IPS DF 6.9 (cell line): ENCODE data around the gene ADGRD1.

Experiments
- DNase-seq: peaks from one replicate; pipeline ENCODE4 v3.0.0-alpha.2; 2013; ENCODE audit warnings: low read depth, low spot score
- H3K27ac ChIP-seq: one replicate; pipeline ENCODE4 v1.5.1; 2013; ENCODE audit warnings: low read length, control low read depth
- H3K27me3 ChIP-seq: 2 replicates; pipeline ENCODE4 v1.6.1; 2013; ENCODE audit warnings: mild to moderate bottlenecking, low read length; ENCODE audit not compliant: control insufficient read depth, insufficient read depth
- H3K36me3 ChIP-seq: 2 replicates; pipeline ENCODE4 v1.6.1; 2013; ENCODE audit warnings: low read length; ENCODE audit not compliant: control insufficient read depth, insufficient read depth
- H3K4me1 ChIP-seq: 2 replicates; pipeline ENCODE4 v1.6.1; 2013; ENCODE audit warnings: low read length; ENCODE audit not compliant: control insufficient read depth, insufficient read depth
- H3K4me3 ChIP-seq: 2 replicates; pipeline ENCODE4 v1.5.1; 2013; ENCODE audit warnings: mild to moderate bottlenecking, low read length
- H3K9me3 ChIP-seq: 2 replicates; pipeline ENCODE4 v1.6.1; 2013; ENCODE audit warnings: low read length, inconsistent platforms; ENCODE audit not compliant: control insufficient read depth, insufficient read depth
- WGBS: extraction: QIAGEN DNeasy Blood & Tissue Kit; methylation state at CpG from one replicate; pipeline ENCODE4 v1.1.7; 2013; ENCODE audit warnings: mixed read lengths, missing lambda C conversion rate; ENCODE audit not compliant: insufficient read length, insufficient coverage; 5-methylcytosine and 5-hydroxymethylcytosine counted together

The ADGRD1 gene

DNA sequence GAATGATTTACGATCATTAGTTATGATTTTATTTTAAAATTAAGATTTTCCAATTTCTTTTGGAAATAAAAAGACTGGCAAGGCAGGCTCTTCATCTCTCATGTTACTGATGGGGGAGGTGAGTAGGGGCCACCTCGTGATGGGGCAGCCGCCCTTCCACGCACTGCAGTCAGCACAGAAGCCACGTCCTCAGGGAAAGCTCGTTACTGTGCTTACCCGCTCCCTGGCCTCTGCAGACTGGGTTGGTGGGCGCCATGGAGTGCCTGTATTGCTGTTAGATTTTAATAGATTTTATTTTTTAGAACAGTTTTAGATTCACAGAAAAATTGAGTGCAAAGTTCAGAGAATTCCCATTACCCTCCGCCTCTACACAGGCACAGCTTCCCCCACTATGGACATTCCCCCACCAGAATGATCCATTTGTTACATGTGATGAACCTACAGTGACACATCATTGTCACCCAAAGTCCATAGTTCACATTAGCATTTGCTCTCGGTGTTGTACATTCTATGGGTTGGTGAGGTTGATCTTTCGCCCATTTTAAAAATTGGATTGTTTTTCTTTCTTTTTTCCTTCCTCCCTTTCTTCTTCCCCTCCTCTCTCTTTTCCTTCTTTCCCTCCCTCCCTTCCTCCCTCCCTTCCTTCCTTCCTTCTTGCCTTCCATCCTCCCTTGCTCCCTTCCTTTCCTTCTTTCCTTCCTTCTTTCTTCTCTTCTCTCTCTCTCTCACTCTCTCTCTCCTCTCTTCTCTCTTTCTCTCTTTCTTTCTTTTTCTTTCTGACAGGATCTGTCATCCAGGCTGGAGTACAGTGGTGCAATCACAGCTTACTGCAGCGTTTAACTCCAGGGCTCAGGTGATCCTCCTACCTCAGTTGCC lies 30.7 kb downstream of the ADGRD1 start:
- no peak overlapping the region for H3K4me3 ChIP-seq
- WGBS = 100% methylated on average over 1 of the region's 12 CpGs
- no peaks in the 10 kb centered on the region for H3K4me1 ChIP-seq
- no peak overlapping the region for H3K27ac ChIP-seq
- H3K9me3 ChIP-seq = no peaks in the 10 kb centered on the region
- no peak for DNase-seq
- no peaks in the 10 kb centered on the region for H3K27me3 ChIP-seq
- H3K36me3 ChIP-seq = no peaks in the 10 kb centered on the region

DNA sequence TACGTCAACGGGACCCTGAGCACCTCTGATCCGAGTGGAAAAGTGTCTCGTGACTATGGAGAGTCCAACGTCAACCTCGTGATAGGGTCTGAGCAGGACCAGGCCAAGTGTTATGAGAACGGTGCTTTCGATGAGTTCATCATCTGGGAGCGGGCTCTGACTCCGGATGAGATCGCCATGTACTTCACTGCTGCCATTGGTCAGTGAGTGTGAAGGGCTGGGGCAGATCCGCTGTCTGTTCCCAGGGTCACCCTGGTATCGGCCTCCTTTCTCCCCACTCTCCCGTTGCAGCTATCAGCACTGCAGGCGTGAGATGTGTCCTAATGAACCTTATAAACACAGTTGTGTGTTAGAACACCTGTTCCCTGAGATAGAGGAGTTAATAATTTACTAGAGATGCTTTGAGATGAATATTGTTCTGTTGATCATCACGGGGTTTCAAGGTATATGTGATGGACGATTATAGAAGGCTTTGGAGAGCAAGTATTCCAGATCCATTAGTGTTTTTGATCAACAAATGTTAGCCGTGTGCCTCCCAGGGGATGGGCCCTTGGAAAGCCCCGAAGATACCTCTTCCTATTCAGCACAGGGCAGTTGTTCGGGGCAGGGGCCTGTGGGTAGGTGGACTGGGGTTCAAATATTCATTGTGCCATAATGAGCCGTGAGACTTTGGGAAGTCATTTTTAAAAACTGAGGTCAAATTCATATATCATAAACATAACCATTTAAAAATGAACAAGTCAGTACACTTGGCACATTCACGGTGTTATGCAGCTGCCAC lies 33.6 kb downstream of the ADGRD1 start:
- Histone ChIP-seq H3K4me1 (no peaks in the 10 kb centered on the region), H3K36me3 (no peaks in the 10 kb centered on the region), H3K27me3 (no peaks in the 10 kb centered on the region), H3K4me3 (no peak overlapping the region), H3K27ac (no peak overlapping the region), H3K9me3 (no peaks in the 10 kb centered on the region)
- no CpG with 5 or more reads among the region's 22 CpGs for WGBS
- DNase-seq = no peak

DNA sequence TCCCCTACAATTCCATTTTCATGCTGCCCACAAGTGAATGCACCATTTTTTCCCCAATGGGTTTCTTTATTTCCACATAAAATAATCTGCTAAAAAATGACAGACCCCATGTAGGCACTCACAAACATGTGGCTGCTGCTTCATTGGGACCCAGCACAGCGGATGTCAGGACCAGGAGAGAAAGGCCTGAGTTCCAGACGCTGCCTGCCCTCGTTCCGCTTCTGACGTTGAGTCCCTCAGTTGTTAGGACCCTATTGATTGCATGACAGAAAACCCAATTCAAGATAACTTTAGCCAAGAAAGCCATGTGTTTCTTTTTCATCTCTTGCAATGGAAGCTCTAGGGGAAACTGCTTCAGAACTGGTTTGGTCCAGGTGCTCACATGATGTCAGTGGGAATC lies 34.6 kb downstream of the ADGRD1 start:
- no peak overlapping the region for H3K27ac ChIP-seq
- H3K4me3 ChIP-seq = no peak overlapping the region
- H3K27me3 ChIP-seq = no peaks in the 10 kb centered on the region
- no CpG with 5 or more reads among the region's 5 CpGs for WGBS
- H3K36me3 ChIP-seq = no peaks in the 10 kb centered on the region
- H3K9me3 ChIP-seq = no peaks in the 10 kb centered on the region
- no peak for DNase-seq
- no peaks in the 10 kb centered on the region for H3K4me1 ChIP-seq

DNA sequence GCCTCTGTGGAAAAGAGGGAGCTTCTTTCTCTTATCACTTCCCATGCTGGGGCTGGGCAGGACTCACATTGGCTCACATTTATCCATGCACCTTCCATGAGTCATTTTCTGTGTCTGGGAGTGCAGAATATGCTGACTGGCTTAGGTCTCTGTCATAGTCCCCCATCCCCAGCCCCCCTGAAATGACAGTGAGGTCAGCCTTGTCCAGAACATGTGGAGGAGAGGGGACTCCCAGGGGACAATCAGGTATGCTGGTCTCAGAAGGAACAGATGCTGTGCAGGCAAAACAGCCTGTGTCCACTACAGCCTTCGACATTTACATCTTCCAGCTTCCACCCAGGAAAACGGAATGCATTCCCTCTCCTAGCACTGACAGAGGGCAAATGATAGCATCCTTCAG lies 35.0 kb downstream of the ADGRD1 start:
- H3K36me3 ChIP-seq = no peaks in the 10 kb centered on the region
- H3K27ac ChIP-seq = no peak overlapping the region
- H3K4me3 ChIP-seq = no peak overlapping the region
- WGBS = no CpG with 5 or more reads among the region's 2 CpGs
- H3K27me3 ChIP-seq = no peaks in the 10 kb centered on the region
- H3K4me1 ChIP-seq = no peaks in the 10 kb centered on the region
- H3K9me3 ChIP-seq = no peaks in the 10 kb centered on the region
- no peak for DNase-seq

DNA sequence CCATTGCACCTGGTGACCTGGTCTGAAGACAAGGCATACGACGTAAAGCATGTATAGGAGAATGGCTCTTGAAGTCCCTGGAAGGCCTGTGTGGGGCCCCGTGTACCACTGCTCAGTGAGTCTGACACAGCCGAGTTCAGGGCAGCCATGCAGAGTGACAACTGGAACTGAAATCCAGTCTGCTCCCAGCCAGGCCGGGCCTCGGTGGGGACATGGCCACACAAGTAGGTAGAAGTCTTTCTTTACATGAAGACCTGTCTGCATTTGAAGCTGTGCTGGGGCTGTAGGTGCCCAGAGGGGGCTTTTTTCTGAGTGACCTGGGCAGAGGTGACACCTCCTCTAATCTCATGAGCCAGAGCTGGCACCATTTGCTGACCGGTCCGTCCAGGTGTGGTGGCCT lies 35.7 kb downstream of the ADGRD1 start:
- DNase-seq = no peak
- no CpG with 5 or more reads among the region's 8 CpGs for WGBS
- no peaks in the 10 kb centered on the region for H3K9me3 ChIP-seq

DNA sequence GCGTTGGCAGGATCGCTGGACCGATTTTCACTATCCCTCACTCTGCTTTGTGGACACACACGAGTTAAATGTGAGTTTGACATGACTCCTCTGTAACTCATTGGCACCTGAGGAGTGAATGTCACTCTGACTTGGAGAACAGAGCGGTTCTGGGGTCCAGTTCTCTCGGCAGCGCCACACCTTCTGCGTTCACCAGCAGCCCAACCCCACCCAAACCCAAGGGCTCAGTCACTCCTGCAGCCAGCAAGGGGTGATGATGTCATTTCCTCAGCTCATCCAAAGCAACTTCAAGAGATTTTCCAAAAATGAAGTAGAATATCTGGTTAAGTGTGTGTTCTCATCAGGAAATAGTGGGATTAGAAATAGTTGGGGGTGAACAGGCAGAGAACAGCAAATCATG lies 36.3 kb downstream of the ADGRD1 start:
- no peaks in the 10 kb centered on the region for H3K4me1 ChIP-seq
- no peaks in the 10 kb centered on the region for H3K36me3 ChIP-seq
- H3K27ac ChIP-seq = no peak overlapping the region
- H3K27me3 ChIP-seq = no peaks in the 10 kb centered on the region
- WGBS = no CpG with 5 or more reads among the region's 8 CpGs
- no peaks in the 10 kb centered on the region; the same call in 1 of the 2 replicates for H3K9me3 ChIP-seq
- H3K4me3 ChIP-seq = no peak overlapping the region
- no peak for DNase-seq

More for the DNA sequence above, 35.7 kb downstream of the ADGRD1 start:
- H3K27ac ChIP-seq = no peak overlapping the region
- H3K36me3 ChIP-seq = no peaks in the 10 kb centered on the region
- H3K27me3 ChIP-seq = no peaks in the 10 kb centered on the region
- no peak overlapping the region for H3K4me3 ChIP-seq
- H3K4me1 ChIP-seq = no peaks in the 10 kb centered on the region

DNA sequence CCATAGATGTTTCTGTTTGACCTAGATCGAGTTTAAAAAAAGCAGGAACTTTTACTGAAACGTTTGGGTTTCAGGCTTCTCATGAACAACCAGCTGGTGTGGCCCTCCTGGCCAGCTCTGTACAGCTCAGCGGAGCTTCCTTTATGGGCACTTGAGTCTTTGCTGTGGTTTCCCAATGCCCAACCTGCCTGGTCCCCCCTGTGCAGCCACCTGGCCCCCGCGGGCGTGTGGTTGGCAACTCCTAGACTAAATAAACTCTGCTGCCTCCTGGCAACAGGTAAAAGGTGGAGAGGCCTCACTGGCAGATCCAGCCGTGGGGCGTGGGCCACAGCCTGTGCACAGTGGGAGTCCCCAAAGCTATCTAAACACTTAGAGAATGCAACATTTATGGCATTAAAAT lies 38.7 kb downstream of the ADGRD1 start:
- Histone ChIP-seq H3K4me3 (no peak overlapping the region), H3K36me3 (no peaks in the 10 kb centered on the region), H3K9me3 (no peaks in the 10 kb centered on the region; the same call in 1 of the 2 replicates), H3K27ac (no peak overlapping the region), H3K27me3 (no peaks in the 10 kb centered on the region), H3K4me1 (no peaks in the 10 kb centered on the region)
- no peak for DNase-seq
- WGBS = no CpG with 5 or more reads among the region's 8 CpGs

DNA sequence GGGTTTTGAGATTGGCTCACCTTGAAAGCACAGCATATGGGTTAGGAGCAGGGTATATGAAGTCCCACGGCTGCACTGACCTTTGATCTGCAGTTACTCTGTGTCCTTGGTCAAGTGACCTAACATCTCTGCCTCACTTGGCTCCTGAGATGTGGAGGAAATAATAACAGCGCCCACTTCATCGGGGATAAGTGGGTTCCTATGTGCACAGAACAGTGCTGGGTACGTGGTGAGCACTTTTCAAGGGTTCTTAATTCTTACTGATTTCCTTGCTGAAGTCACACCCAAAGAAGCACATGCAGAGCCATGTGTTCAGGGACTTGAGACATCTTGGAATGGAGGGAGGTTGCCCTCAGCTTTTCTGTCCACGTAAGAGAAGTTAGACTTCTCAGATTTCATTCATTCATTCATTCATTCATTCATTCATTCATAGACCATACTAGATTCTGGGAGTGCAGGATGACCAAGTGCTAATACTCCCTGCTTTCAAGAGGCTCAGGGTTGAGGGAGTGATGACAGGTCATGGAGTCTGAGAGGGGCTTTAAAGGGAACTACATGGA lies 39.4 kb downstream of the ADGRD1 start:
- no CpG with 5 or more reads among the region's 5 CpGs for WGBS
- DNase-seq = no peak
- no peaks in the 10 kb centered on the region for H3K36me3 ChIP-seq
- H3K27ac ChIP-seq = no peak overlapping the region
- H3K27me3 ChIP-seq = no peaks in the 10 kb centered on the region
- H3K9me3 ChIP-seq = no peaks in the 10 kb centered on the region; the same call in 1 of the 2 replicates
- no peak overlapping the region for H3K4me3 ChIP-seq
- H3K4me1 ChIP-seq = no peaks in the 10 kb centered on the region

DNA sequence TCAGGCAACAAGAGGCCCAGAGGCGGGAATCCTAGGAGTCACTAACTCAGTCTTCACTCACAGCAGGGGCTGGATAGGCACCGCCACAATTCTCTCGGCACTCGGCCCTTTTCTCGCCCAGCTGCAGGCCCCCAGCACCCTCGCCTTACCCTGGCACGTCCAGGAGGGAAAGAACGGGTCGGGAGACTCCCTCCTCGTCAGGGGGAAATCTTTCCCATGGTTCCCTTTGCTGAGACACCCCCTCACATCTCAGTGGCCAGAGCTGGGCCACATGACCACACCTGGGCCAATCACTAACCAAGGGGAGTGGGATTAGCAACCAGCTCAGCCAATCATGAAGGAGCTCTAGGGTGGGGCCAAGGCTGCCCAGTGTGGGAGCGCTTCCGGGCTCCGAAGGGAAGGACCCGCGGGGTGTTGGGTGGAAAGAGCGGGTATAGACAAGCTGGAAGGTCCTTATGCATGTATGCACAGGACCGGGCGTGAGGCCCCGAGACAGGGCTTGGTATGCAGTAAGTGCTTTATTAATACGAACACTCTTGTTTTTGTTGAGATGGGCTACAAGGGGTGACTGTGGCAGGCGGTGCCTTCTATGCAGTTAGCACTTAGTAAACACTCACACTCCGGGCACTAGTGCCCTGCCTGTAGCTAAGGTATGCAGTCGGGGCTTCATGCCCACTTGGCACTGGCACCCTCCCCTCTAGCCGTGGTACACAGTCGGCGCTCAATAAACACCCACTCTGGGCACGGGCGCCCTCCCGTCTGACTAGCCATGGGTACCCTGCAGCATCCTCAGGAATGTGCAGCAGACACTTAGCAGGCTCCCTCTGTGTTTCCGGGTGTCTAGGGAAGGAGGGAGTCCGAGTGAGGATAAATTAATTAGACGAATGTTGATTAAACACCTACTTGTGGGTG lies 40.3 kb downstream of the ADGRD1 start:
- no CpG with 5 or more reads among the region's 32 CpGs for WGBS
- no peak for DNase-seq
- H3K9me3 ChIP-seq = no peaks in the 10 kb centered on the region; the same call in 1 of the 2 replicates
- H3K27ac ChIP-seq = no peak overlapping the region
- H3K4me1 ChIP-seq = no peaks in the 10 kb centered on the region
- H3K27me3 ChIP-seq = no peaks in the 10 kb centered on the region
- no peak overlapping the region for H3K4me3 ChIP-seq
- H3K36me3 ChIP-seq = no peaks in the 10 kb centered on the region
